MCF 10A (cell line): ENCODE results near the gene MMP8. TPM values are rescaled to one million over a fixed set of nuclear protein-coding genes. Genes with fewer than 3 reads are reported as not detected.

Experiments used
- BruUV-seq: library from RNA; stranded (reverse); fragments of 400-500 nt; replicated peaks from 2 replicates; lab custom pipeline; 2021; lab: Mats Ljungman, UMichigan
- CTCF ChIA-PET: fragments of 300-600 bp; sonication (Branson Sonifier 250); formaldehyde crosslinking; extraction: SDS; loops from one replicate; lab custom pipeline; 2021; ENCODE audit warnings: antibody characterized with exemption, inconsistent platforms; lab: Yijun Ruan, JAX
- POLR2A ChIA-PET: fragments of 300-600, 350-650 bp; sonication (Branson Sonifier 250); formaldehyde crosslinking; extraction: SDS; loops from one replicate; lab custom pipeline; 2020; ENCODE audit warnings: antibody characterized with exemption, inconsistent platforms; lab: Yijun Ruan, JAX
- DNase-seq: peaks from one replicate; pipeline ENCODE4 v3.0.0-alpha.2; 2018; ENCODE audit not compliant: unreplicated experiment
- H3K27ac Mint-ChIP-seq: one replicate; pipeline ENCODE4 v1.8.0; 2022; ENCODE audit warnings: mild to moderate bottlenecking, low read depth, mixed read lengths; ENCODE audit not compliant: unreplicated experiment
- H3K27me3 Mint-ChIP-seq: one replicate; pipeline ENCODE4 v1.8.0; 2022; ENCODE audit warnings: mixed read lengths; ENCODE audit not compliant: insufficient read depth, unreplicated experiment
- H3K36me3 Mint-ChIP-seq: one replicate; pipeline ENCODE4 v1.8.0; 2022; ENCODE audit warnings: mild to moderate bottlenecking, moderate library complexity, mixed read lengths; ENCODE audit not compliant: insufficient read depth, unreplicated experiment
- H3K4me1 Mint-ChIP-seq: one replicate; pipeline ENCODE4 v1.8.0; 2022; ENCODE audit warnings: mixed read lengths; ENCODE audit not compliant: insufficient read depth, unreplicated experiment
- H3K4me3 Mint-ChIP-seq: one replicate; pipeline ENCODE4 v1.8.0; 2022; ENCODE audit warnings: mild to moderate bottlenecking, moderate library complexity, mixed read lengths; ENCODE audit not compliant: unreplicated experiment
- H3K9me3 Mint-ChIP-seq: one replicate; pipeline ENCODE4 v1.8.0; 2022; ENCODE audit warnings: mixed read lengths; ENCODE audit not compliant: unreplicated experiment
- intact Hi-C: fragments of 100-400 bp; cut with micrococcal nuclease; formaldehyde crosslinking; loops from 2 replicates; pipeline ENCODE4 v1.14.1; 2022
- total RNA-seq: library from RNA; stranded (reverse); gene quantifications from 2 replicates; pipeline ENCODE4 v1.2.3, GENCODE V29; 2022
- TF ChIP-seq, protein P1 (sequence below): fragments of 200-600 bp; IDR thresholded peaks from one replicate; pipeline ENCODE4 v1.8.0; 2022; ENCODE audit warnings: antibody characterized with exemption, mild to moderate bottlenecking; ENCODE audit not compliant: unreplicated experiment

Gene MMP8
- total RNA-seq, 1 experiment from 2014 or later: not detected

DNA sequence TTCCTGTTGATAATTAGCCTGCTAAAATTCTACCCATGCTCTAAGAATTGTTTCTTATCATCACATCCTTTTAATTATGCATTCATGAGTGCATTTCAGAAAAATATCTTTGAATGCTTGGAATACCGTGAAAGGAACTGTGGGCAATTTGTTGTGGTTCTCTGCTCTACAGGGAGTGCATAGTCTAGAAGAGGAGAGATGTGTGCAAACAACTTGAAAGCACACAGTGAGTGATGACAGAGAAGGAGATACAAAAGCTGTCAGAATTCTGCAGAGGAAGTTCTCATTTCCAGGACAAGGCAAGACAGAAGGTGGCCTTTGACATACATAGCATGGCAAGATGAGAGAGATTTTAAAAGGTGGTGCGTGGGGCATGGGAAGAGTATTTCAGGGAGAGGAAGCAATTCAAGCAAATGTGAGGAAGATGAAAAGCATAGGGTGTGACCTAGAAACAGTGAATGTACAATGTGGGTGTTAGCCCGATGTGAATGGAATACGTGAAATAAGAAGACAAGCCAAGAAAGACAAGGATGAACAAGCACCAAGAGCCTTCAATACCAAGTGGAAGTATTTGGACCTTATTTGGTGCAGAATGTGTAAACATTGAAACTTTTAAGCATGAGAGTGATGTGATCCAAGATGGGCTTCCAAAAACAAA, 5.0 kb downstream of the MMP8 start:
- intact Hi-C loops: no loop called here
- Mint-ChIP-seq H3K27ac (no peak overlapping the region), H3K27me3 (peaks cover 40% of the 10 kb centered on the region), H3K4me3 (no peak overlapping the region), H3K9me3 (no peaks in the 10 kb centered on the region), H3K36me3 (no peaks in the 10 kb centered on the region), H3K4me1 (peaks cover 5% of the 10 kb centered on the region)
- no TSS peak for BruUV-seq
- POLR2A ChIA-PET: interaction anchor here (0.6 to 1.0 kb wide), 2 partner anchors 40 to 566 kb away, joined by 3 to 4 read pairs; no protein-coding TSS in a partner anchor
- CTCF ChIA-PET: no interaction called here
- DNase-seq: no peak
- TF ChIP-seq, protein P1, sequence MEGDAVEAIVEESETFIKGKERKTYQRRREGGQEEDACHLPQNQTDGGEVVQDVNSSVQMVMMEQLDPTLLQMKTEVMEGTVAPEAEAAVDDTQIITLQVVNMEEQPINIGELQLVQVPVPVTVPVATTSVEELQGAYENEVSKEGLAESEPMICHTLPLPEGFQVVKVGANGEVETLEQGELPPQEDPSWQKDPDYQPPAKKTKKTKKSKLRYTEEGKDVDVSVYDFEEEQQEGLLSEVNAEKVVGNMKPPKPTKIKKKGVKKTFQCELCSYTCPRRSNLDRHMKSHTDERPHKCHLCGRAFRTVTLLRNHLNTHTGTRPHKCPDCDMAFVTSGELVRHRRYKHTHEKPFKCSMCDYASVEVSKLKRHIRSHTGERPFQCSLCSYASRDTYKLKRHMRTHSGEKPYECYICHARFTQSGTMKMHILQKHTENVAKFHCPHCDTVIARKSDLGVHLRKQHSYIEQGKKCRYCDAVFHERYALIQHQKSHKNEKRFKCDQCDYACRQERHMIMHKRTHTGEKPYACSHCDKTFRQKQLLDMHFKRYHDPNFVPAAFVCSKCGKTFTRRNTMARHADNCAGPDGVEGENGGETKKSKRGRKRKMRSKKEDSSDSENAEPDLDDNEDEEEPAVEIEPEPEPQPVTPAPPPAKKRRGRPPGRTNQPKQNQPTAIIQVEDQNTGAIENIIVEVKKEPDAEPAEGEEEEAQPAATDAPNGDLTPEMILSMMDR: no peak

DNA sequence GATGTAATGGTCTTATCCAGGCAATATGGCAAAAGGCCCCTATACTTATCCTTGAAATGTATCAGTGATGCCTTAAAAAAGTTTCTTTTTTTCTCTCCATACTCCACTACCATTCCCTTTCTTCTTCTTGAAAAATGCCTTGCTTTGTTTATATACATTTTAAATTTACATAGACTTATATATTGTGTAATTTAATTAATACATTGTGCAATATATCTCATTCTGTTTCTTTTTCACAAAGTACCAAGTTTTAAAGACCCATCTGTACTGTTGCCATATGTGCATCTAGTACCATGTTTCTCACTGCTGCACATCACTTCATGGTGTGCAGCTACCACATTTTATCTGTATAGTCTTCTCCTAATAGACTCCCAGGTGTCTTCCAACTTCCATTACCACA, 7.5 kb downstream of the MMP8 start:
- intact Hi-C loops: no loop called here
- Mint-ChIP-seq H3K4me3 (no peak overlapping the region), H3K36me3 (no peaks in the 10 kb centered on the region), H3K27ac (no peak overlapping the region), H3K9me3 (no peaks in the 10 kb centered on the region), H3K4me1 (peaks cover 5% of the 10 kb centered on the region), H3K27me3 (peaks cover 40% of the 10 kb centered on the region)
- no peak for DNase-seq
- ChIA-PET POLR2A (no interaction called here), CTCF (no interaction called here)
- no TSS peak for BruUV-seq
- TF ChIP-seq, protein P1: no peak

DNA sequence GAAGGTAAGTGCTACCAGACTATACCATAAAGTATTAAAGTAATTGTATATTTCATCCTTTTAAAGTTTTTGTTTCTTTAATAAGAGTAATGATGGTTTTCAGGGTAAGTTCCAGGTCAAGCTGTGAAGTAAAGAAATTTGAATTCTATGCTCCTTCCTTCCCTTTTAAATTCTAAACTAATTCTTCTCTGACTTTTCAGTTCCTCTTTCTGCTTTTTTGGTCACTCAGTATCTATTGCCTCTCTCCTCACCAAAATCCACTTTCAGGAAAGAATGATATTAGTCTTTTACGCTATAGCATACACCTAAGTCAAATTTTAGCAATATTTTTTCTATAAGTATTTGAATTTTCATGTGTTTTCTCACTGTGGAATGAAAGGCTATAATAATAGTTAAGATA, 8.2 kb downstream of the MMP8 start:
- intact Hi-C loops: no loop called here
- Mint-ChIP-seq H3K9me3 (no peaks in the 10 kb centered on the region), H3K36me3 (no peaks in the 10 kb centered on the region), H3K27ac (no peak overlapping the region), H3K4me1 (peaks cover 2% of the 10 kb centered on the region), H3K27me3 (peaks cover 40% of the 10 kb centered on the region), H3K4me3 (no peak overlapping the region)
- TF ChIP-seq, protein P1: no peak
- ChIA-PET CTCF (interaction anchor here (1.0 kb wide), 1 partner anchor 17 kb away, joined by 4 read pairs; no protein-coding TSS in a partner anchor), POLR2A (no interaction called here)
- DNase-seq: no peak
- no TSS peak for BruUV-seq

DNA sequence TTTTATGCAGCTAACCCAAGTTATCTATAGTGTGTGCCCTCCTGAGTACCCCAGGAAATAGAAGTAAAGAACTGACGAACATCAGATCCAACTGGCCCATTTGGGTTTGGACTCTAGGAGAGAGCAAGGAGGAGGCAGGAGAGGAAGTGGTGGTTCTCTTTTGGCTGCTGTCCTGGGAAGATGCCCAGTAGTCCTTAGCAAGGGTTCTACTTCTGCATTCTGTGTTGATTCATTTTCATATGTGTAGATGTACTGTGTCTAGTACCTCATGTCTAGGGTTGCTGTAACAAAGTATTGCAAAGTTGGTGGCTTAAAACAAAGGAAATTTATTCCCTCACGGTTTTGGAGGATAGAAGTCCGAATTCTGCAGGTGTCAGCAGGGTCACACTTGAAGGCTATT, 12.6 kb downstream of the MMP8 start:
- ChIA-PET CTCF (interaction anchor here (2.1 kb wide), 1 partner anchor 22 kb away, joined by 13 read pairs; no protein-coding TSS in a partner anchor), POLR2A (no interaction called here)
- Mint-ChIP-seq H3K27ac (no peak overlapping the region), H3K9me3 (no peaks in the 10 kb centered on the region), H3K4me1 (peaks cover 6% of the 10 kb centered on the region), H3K4me3 (no peak overlapping the region), H3K36me3 (no peaks in the 10 kb centered on the region), H3K27me3 (peaks cover 17% of the 10 kb centered on the region)
- TF ChIP-seq, protein P1: no peak
- no TSS peak for BruUV-seq
- intact Hi-C loops: no loop called here
- DNase-seq: no peak
